ENCODE results near the gene CTCFL.
"Not testable (repeated sequence)": the region's sequence is repeated elsewhere in the genome, so short reads cannot be mapped to it uniquely, and the experiment has no call there.

CTCFL gene

DNA sequence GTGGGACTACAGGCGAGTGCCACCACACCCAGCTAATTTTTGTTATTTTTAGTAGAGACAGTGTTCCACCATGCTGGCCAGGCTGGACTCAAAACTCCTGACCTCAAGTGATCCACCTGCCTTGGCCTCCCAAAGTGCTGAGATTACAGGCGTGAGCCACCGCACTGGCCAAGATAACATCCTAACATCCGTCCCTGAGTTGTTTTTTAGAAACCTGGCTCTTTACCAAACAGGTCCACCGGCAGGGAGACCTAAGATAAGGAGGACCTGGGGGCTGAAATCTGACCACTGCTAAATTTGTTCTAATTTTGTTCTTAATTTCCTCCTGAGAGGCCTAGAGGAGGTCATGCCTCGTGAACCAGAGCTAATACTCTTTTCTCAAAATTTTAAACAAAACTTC is 20.5 kb downstream of the CTCFL start:
- DNase-seq, result no peak

DNA sequence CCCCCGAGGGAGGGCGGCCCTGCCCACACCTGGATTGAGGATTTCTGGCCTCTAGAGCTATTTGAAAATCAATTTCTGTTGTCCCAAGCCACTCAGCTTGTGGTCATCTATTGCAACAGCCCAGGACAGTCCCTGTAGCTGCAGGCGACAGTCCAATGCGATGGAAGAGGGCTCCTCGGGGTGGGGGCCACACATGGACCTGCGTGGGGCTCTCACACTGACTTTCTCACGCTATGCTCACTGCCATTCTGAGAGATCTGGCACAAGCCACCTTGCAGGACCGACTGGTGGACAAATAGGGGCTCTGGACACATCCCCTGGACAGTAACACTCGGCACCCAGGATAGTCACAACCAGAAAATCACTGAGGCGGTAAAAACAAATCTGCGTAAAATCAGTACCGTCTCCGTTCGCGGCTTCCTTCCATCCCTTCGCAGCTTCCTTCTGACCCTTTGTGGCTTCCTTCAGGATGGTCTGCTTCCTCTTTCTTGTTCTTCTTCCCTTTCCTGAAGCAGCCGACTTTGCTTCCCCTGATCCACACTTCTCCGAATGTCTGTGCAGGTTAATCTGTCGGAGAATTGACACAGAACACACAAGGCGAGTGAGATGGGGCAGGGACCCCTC is 21.8 kb downstream of the CTCFL start:
- DNase-seq, result no peak

DNA sequence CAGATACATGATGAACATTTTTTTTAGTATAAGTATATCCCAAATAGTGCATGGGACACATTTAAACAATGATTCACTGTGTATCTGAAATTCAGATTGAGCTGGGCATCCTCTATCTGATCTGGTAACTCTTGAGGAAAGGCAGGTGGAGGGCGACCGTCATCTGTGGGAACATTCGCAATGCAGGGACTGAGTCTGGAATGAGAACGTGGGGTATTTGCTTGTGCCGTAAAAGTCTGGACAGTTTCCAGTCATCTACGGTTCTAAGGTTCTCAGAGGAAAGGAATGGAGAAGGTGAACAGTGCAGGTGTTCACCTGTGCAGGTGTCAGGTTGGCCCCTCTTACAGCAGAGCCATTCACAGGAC is 22.6 kb downstream of the CTCFL start:
- DNase-seq, result no peak

DNA sequence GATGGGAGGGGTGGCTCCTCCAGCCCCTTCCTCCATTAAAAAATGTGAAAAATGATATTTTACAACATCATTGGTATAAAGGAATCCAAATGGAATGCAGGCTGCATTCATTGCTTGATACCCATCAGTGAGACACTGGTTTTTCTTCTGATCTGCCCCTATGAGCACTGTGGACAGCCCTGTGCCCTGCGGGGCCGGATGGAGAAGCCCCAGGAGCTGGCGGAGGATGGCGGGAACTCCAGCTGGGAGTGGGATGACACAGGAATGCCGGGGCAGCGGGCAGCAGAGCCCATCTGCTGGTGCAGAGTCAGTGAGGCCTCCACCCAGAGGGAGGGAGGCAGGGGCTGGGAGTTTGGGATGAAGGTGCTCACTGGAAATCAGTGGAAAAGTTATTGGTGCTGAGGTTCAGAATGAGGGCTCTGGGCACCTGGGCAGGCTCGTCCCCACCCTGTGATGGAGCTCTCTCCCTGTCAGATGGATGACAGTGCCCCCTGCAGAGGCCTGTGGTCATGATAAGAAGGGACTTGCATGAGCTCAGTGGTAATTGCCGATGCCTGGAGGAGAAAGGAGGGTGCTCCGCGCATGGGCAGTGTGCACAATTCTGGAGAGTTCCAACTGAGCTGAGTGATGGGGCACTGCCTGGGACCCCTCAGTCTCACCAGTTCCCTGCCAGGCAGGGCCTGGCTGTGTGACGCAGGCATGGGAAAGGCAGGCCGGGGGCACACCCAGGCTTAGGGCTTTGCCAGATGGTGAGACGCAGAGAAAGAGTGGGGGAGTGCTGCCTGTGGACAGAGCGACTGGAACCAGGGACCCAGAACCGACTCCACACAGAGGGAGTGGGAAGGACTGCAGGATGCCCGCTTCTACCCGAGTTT is 23.2 kb downstream of the CTCFL start:
- no peak for DNase-seq

DNA sequence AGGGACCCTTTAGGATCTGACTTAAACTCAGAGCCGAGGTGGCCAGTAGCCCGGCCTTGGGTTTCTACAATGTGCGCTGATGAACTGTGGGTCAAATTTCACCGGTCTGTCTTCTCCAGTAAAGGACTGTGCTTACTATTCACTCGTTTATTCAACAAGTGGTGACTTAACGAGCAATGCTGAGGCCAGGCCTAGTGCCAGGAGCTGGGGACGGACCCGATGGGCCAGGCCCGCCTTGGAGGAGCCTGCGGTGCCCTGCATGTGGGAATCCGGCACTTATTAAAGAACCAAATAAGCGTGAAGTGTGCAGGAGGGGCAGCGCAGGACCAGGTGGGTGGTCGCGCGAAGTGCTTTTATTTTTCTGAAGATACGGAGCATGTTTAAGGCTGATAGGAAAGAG is 24.0 kb downstream of the CTCFL start:
- DNase-seq, result no peak

DNA sequence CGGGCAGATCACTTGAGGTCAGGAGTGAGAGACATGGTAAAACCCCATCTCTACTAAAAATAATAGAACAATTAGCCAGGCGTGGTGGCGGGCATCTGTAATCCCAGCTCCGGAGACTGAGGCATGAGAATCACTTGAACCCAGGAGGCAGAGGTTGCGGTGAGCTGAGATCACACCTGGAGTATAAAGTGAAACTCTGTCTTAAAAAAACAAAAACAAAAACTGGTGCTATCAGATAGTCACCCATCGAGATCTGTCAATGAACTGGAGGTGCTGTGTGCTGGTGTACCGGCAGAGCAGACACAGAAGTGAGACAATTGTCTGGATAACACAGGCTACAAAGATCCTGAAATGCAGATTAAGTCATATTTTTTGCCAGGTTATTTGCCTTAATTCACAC is 24.7 kb downstream of the CTCFL start:
- no peak for DNase-seq

DNA sequence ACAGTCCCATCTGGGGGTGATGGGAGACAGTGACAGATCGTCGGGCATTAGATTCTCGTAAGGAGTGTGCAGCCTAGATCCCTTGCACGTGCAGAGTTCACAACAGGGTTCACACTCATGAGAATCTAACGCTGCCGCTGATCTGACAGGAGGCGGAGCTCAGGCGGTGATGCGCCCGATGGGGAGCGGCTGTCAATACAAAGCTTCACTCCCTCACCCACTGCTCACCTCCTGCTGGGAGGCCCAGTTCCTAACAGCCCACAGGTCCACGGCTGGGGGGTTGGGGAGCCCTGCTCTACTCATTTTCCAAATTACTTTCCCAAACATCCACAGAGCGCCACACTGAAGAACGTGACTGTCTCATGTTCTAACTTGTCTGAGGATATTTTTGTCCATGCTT is 25.3 kb downstream of the CTCFL start:
- no peak for DNase-seq

DNA sequence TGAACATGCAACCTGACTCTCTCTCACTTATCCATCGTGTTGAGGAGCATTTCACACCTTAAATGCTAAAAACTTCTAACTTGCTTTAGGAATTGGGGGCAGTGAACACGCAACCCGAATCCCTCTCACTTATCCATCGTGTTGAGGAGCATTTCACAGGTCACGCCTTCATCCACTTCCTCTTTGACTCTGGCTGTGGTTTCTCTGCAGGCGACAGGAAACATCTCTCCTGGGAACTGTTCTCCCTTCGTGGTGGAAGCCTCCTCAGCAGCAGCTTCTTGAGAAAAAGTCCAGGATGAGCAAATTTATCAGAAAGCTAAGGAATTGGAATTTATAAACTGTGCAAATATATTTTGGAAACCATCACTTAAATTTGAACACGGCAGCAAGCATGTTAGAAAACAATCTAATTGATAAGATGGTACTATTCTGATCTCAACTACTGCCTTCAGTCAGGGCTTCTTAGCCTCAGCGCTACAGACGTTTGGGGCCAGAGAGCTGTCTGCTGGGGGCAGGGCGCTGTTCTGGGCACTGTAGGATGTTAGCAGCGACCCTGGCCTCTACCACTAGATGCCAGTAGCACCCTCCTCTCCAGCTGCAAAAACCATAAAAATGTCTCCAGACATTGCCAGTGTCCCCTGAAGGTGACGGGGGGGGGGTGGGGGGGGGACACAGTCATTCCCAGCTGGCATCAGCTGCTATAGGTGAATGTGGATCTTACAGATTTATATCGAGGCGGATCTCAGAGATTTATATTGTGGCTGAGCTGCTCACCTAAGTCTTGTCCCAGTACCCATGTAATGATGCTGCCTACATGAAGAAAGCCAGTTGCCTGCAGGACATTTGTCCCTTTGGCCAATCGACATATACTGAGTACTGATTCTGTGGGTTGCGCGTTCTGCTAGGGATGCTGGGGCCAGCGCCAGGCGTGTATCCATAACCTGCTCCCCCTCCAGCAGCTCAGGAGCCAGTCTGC is 26.2 kb downstream of the CTCFL start:
- peak; percentile 31 for DNase-seq

DNA sequence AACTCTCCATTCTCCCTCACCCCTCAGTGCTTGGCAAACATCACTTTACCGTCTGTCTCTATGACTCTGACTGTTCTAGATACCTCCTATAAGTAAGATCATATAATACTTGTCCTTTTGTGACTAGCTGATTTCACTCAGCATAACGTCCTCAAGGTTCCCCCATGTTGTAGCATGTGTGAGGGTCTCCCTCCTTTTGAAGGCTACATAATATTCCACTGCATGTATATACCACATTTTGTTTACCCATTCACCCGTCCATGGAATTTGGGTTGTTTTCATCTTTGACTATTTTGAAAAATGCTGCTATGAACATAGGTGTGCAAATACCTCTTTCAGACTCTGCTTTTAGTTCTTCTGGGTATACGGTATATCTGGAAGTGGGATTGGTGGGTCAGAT is 28.3 kb downstream of the CTCFL start:
- DNase-seq, result no peak

DNA sequence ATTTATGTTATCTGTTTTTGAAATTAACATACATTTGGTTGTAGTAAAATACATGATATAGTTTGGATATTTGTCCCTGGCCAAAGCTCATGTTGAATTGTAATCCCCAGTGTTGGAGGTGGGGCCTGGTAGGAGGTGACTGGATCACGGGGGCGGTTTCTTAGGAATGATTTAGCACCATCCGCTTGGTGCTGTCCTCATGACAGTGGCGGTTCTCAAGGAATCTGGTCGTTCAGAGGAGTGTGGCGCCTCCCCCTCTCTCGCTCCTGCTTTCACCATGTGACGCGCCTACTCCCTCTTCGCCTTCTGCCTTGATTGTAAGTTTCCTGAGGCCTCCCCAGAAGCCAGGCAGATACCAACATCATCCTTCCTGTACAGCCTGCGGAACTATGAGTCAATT is 29.0 kb downstream of the CTCFL start:
- no peak for DNase-seq

DNA sequence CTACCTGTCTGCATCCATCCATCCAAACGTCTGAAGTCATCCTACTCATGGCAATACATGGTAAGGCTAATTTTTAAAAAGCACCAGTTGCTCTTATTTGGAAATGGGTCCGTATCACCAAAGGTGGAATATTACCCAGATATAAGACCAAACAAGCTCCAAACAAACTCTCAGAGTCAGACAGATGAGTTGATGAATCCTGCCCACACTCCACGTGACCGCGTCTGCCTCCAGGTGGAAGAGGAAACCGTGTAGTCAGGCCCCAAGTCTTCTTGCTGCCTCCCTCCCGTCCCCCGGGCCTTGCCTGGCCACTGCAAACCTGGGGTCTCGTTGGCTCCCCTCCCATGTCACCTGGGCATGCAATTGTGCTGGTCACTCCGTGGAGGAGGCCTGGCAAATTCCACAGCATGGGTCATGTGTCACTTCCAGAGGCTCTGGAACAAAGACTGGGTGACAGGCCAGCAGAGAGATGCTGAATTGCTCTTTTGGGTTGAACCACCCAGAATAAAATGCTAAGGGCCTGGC is 31.8 kb downstream of the CTCFL start:
- DNase-seq, result no peak

DNA sequence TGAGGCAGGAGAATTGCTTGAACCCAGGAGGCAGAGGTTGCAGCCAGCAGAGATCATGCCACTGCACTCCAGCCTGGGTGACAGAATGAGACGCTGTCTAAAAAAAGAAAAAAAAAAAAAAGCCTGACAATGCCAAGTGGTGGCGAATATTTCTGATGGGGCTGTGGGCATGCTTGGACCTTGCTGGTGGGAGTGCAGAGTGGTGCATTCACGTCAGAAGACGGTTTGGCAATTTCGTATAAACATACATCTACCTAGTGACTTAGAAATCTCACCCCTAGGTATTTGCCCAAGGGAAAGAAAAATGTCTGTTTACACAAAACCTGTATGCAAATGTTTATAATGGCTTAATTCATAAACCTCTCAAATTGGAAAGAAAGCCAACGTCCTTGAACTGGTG is 33.6 kb downstream of the CTCFL start:
- no peak for DNase-seq

DNA sequence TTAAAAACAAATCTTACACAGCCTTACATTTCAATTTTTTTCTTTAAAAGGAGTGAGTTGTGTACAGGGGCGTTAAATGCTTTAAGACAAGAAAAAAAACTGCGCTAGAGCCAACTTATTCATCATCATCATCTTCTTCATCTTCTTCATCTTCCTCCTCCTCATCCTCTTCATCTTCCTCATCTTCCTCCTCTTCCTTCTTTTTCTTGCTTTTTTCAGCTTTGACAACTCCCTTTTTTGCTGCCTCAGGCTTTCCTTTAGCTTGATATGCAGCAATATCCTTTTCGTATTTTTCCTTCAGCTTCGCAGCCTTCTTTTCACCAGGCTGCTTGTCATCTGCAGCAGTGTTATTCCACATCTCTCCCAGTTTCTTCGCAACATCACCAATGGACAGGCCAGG is 36.7 kb downstream of the CTCFL start:
- not testable (repeated sequence) for DNase-seq

DNA sequence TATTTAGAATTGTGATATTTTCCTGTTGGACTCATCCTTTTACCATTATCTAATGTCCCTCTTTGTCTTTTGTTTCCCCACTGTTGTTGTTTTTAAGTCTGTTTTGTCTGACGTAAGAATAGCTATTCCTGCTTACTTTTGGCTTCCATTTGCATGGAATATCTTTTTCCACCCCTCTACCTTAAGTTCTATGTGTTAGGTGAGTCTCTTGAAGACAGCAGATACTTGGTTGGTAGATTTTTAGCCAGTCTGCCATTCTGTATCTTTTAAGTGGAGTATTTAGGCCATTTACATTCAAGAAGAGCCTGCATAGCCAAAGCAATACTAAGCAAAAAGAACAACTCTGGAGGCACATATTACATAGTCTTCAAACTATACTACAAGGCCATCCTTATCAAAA is 39.2 kb downstream of the CTCFL start:
- no peak for DNase-seq

DNA sequence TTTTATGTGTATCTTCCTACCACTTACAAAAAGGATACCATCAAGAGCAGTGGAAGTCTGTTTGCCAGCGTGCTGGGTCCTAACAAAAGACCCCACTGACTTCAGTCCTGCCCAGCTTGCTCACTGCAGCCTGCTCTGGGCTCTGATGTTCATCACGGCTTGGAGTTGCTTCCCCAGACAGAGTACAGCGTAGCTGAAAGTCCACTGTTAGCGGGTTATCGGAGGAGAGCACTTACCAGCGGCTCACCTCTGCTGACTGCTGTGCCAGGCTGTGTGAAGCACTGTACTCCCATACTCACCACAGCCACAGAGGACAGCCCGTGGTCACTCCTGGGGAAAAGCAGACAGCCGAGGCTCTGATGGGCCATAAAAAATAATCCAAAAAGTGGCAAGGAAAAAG is 40.2 kb downstream of the CTCFL start:
- DNase-seq, result no peak

DNA sequence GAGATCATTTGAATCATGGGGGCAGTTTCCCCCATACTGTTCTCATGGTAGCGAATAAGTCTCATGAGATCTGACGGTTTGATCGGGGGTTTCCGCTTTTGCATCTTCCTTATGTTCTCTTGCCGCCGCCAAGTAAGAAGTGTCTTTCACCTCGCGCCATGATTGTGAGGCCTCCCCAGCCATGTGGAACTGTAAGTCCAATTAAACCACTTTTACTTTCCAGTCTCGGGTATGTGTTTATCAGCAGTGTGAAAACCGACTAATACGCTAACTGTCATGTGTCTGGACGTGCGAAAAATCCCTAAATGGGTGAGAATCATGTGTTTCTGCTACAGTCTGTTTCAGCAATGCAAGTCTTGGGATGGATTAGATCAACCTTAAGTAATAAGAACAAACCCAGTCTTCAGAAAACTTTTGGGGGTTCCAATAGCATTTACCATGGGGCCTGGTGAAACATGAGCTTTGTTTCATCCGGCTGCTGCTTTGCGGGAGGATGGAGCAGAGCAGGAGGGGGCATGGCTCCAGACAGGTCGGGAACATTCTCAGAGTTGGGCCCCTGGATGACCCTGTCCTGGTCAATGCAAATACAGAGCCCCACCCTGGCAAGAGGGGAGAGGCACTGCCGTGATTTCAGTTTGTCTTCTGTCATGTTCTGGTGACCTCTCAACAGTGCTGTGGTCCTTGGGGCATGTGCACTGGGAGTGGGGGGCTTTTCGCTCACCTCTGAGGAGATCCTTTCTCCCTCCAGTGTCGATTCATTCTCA is 41.5 kb downstream of the CTCFL start:
- no peak for DNase-seq

DNA sequence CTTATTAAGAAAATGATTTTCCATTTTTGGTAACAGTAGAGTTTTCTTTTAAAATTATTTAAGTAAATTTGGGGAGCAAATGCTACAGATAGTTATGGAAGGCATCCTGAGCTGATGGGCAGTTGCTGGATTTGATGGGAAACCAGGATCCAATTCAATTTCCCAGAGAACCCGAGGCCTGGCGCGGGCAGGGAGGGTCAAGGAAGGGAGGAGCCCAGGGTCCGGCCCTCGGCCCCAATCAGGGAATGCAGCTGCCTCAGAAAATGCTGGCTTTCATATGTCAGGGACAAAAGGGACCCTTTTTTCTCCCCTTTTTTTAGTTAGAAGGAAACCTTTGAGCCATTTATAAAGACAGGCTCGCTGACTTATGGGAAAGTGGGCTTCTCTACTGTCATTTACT is 42.1 kb downstream of the CTCFL start:
- DNase-seq, result no peak

DNA sequence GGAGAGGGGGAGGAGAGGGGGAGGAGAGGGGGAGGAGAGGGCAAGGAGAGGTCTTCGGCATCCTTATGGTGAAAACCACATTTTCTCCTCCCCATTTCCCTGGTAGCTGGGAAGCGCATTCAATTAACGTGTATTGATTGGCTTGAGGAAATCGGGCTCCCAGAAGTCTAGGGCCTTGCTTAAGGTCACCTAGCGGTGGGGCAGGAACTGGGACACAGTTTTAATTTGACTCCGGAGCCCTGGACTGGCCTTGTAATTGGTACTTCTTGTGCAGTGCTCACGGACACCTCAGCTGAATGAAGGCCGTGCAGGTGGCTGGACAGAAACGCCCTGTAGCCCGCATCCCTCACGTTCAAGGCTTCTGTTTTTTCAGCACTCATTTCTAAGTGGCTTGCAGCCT is 42.8 kb downstream of the CTCFL start:
- no peak for DNase-seq

DNA sequence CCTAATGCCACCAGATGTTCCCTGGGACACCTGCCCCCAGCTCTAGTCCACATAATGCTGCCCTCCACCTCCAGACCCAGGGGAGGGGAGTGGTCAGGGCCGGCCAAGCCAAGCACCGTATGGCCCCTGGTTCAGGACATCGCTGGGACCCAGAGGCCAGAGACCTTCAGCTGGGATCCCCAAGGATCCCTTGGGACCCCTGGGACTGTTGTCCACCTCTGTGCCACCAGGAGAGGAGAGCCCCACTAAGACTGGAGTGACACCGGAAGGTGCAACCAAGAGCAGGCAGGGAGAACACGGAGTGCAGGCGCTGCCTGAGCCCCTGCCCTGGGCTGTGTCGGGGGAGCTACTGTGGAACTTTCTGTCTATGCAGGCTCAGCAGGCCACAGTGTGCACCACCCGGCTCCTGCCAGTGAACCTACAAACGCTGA is 43.6 kb downstream of the CTCFL start:
- DNase-seq, result no peak

DNA sequence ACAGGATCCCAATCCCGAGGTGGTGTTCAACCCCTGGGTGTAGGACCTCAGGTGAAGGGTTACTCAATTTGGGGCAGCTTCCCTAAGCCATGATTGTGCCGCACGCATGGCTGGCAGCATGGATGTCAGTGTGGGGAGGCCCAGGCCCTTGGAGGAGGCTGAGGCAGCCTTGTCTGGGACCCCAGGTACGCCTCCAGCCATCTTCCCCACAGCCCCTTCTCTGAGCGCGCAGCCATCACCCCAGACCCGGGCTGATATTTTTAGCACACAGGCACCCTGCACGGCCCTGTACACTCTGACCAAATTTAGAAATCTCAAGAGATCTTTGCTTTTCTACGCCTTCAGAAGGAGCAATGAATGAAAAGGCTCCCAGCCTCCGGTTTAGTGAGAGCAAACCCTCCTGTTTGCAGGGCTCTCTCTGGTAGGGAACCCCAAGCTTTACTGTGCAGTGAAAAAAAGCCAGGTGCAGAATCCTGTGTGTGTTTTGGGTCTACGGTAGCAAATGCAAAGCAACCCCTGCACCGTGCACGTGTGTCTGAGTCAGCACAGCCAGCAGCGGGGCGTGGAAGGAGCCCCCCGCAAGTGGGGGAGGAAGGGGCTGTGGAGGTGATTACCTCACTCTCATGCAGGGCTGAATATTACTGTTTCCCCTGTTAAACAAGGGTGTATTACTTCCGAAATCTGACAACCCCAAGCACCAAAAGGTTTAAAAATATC is 44.3 kb downstream of the CTCFL start:
- no peak for DNase-seq

DNA sequence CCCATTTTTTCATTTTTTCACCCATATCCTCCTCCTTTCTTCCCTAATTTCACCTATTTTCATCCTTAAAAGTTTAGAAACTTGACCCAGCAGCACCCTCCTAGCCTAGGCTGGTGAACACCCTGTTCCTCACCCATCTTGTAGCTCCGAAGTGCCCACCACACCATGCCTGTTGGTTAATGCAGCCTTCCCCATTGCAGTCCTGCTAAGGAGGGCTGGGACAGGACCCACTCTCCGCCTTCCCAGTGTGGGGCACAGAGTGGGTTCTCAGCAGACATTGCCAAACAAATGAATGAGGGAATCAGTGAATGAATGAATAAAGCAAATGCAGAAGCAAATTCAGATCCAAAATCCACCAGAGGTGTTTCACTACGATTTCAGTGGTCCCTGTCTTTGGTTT is 45.7 kb downstream of the CTCFL start:
- DNase-seq, result no peak

DNA sequence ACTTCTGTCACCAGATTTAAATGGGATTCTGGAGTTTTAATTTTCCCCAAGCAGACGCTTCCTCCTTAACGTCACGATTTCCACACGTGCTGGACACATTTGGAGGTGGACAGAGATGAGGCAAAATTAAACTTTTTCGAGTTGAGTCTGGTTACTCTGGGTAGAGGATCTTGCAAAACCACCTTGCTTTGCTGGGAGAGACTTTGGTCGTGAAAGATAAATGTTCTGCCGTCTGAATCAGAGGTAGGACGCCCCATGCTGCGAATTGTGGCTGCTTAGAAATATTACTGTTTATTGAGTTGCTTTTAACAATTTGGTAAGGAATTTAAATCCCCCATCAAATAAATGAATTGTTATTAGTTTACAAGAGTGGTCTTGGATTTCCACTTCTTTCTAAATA is 46.8 kb downstream of the CTCFL start:
- no peak for DNase-seq

Data from activated CD4-positive, alpha-beta T cell treated with anti-CD3 and anti-CD28 coated beads, Interleukin-2, amount 50 U/mL, for 16 hours (primary cell).